ENCODE results near the gene CEMIP2.

The CEMIP2 gene

DNA sequence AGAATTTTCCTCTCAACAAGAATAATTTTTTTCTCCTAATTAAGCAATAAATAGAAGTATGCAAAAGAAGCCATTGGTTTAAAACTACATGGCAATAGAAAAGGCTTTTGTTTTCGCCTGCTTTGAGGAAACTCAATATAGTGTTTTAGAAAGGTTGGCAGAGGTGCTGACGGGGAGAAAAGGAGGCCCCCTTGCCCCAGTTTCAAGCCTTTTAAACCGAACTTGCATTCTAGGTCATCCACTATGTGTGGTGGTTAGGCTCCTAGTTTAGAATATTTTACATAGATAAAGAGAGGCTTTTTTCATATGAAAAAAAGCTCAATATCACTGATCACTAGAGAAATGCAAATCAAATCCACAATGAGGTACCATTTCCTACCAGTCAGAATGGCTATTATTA is 33.5 kb upstream of the CEMIP2 start:
- no peak overlapping the region for H3K4me3 ChIP-seq (ENCODE audit: low read depth, low read length)
- DNase-seq (ENCODE audit: low read depth): no peak
- TF ChIP-seq CTCF (IDR thresholded peaks at IDR 0.05; ENCODE audit: low read depth, low read length, missing control alignments): no peak

- DNase-seq (ENCODE audit: low read depth): no peak
- H3K4me3 ChIP-seq (ENCODE audit: low read depth, low read length): no peak overlapping the region
- no peak for TF ChIP-seq CTCF (IDR thresholded peaks at IDR 0.05; ENCODE audit: low read depth, low read length, missing control alignments)
Observed at GRCh38 chr9:71797266-71797665, 29.0 kb upstream of the CEMIP2 start.

GRCh38 chr9:71796100-71796767 is 27.9 kb upstream of the CEMIP2 start:
- no peak for DNase-seq (ENCODE audit: low read depth)
- no peak for TF ChIP-seq CTCF (IDR thresholded peaks at IDR 0.05; ENCODE audit: low read depth, low read length, missing control alignments)
- no peak overlapping the region for H3K4me3 ChIP-seq (ENCODE audit: low read depth, low read length)

- no peak overlapping the region for H3K4me3 ChIP-seq (ENCODE audit: low read depth, low read length)
- DNase-seq (ENCODE audit: low read depth): peak; percentile 59
- no peak for TF ChIP-seq CTCF (IDR thresholded peaks at IDR 0.05; ENCODE audit: low read depth, low read length, missing control alignments)
Observed at GRCh38 chr9:71795097-71795813, 26.9 kb upstream of the CEMIP2 start.

DNA sequence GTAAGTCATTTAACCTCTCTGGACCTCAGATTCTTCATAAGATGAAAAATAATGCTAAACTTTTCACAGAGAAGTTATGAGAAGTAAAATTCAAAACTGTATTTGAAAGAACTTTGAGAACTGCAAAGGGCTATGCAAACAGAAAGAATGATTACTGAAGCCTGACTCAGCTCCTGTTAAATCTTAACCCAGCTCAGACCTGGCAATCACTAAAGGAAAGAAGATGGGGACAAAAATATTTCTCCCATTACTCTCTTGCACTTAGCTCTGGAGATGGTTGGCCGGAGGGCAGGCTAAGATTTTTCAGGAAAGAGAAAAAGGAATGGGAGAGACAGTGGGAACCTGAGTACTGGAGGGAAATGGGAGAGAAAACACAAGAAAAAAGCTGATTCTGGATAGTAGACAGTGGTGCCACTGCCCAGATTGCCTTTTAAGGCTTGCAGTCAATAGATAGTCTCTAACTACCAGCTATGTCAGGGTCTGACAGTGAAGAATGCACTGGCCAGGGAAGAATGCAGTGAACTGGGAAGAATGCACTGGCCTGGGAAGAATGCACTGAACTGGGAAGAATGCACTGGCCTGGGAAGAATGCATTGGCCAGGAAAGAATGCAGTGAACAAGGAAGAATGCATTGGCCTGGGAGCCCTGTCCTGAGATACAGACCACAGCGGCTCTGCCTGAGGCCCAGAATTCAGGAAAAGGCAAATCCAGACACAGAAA is 25.2 kb upstream of the CEMIP2 start:
- H3K4me3 ChIP-seq (ENCODE audit: low read depth, low read length): no peak overlapping the region
- no peak for TF ChIP-seq CTCF (IDR thresholded peaks at IDR 0.05; ENCODE audit: low read depth, low read length, missing control alignments)
- DNase-seq (ENCODE audit: low read depth): no peak

GRCh38 chr9:71791875-71792274 is 23.6 kb upstream of the CEMIP2 start:
- no peak for DNase-seq (ENCODE audit: low read depth)
- TF ChIP-seq CTCF (IDR thresholded peaks at IDR 0.05; ENCODE audit: low read depth, low read length, missing control alignments): no peak
- no peak overlapping the region for H3K4me3 ChIP-seq (ENCODE audit: low read depth, low read length)
